HEK293 (cell line): ENCODE measurements around the gene RHOBTB3.

Source experiments
- CTCF ChIA-PET: fragments of 350-600 bp; formaldehyde crosslinking; extraction: SDS; loops from one replicate; lab custom pipeline; 2021; ENCODE audit warnings: antibody characterized with exemption; lab: Yijun Ruan, JAX
- POLR2A ChIA-PET: fragments of 300-600 bp; formaldehyde crosslinking; extraction: SDS; loops from one replicate; lab custom pipeline; 2020; ENCODE audit warnings: antibody characterized with exemption, inconsistent platforms; lab: Yijun Ruan, JAX
- H3K27ac ChIP-seq: fragments of 200-500 bp; sonication (Bioruptor generic); 2 replicates; pipeline ENCODE4 v1.5.1; 2014; ENCODE audit warnings: low read depth, low read length, control low read depth, inconsistent platforms; ENCODE audit errors: extremely low read depth
- H3K36me3 ChIP-seq, 2 experiments: fragments of 200-500 bp in 1 of 2; sonication (Bioruptor generic) in 1 of 2; 1 replicate in 1 of 2; 2 replicates in 1 of 2; pipeline ENCODE4 v1.5.1; 2014 to 2017; ENCODE audit warnings: inconsistent platforms in 2 of 2, low read length in 2 of 2; ENCODE audit not compliant: control insufficient read depth in 2 of 2, insufficient read depth in 1 of 2
- H3K4me1 ChIP-seq: fragments of 200-500 bp; sonication (Bioruptor generic); 2 replicates; pipeline ENCODE4 v1.5.1; 2014; ENCODE audit warnings: mild to moderate bottlenecking, low read length, inconsistent platforms; ENCODE audit not compliant: control insufficient read depth, insufficient read depth
- H3K4me3 ChIP-seq: 2 replicates; pipeline ENCODE4 v1.5.1; 2011; ENCODE audit warnings: low read depth, mild to moderate bottlenecking, control low read depth, low read length, moderate library complexity
- H3K9me3 ChIP-seq: fragments of 200-500 bp; sonication (Bioruptor generic); 2 replicates; pipeline ENCODE4 v1.5.1; 2014; ENCODE audit warnings: low read depth, low read length, inconsistent platforms; ENCODE audit not compliant: control insufficient read depth, insufficient read depth
- EGR2 ChIP-seq: fragments of 450-650 bp; formaldehyde crosslinking; IDR thresholded peaks from 2 replicates; pipeline ENCODE4 v1.5.1; 2016; ENCODE audit warnings: low read depth, missing biosample characterization, missing genetic modification characterization
- INSM2 ChIP-seq: fragments of 450-650 bp; formaldehyde crosslinking; IDR thresholded peaks from 2 replicates; pipeline ENCODE4 v1.5.1; 2016; ENCODE audit warnings: missing biosample characterization, missing genetic modification characterization
- KLF9 ChIP-seq: fragments of 450-650 bp; formaldehyde crosslinking; IDR thresholded peaks from 2 replicates; pipeline ENCODE4 v1.5.1; 2016; ENCODE audit warnings: missing biosample characterization, missing genetic modification characterization, low read depth
- MZF1 ChIP-seq: fragments of 450-650 bp; formaldehyde crosslinking; IDR thresholded peaks from 2 replicates; pipeline ENCODE4 v1.5.1; 2017; ENCODE audit warnings: missing biosample characterization, missing genetic modification characterization, borderline replicate concordance
- PRDM6 ChIP-seq: fragments of 450-650 bp; formaldehyde crosslinking; IDR thresholded peaks from 2 replicates; pipeline ENCODE4 v1.5.1; 2017; ENCODE audit warnings: missing biosample characterization, missing genetic modification characterization
- SP2 ChIP-seq: fragments of 450-650 bp; formaldehyde crosslinking; IDR thresholded peaks from 2 replicates; pipeline ENCODE4 v1.5.1; 2016; ENCODE audit warnings: missing biosample characterization, missing genetic modification characterization
- ZBTB6 ChIP-seq: fragments of 450-650 bp; formaldehyde crosslinking; IDR thresholded peaks from 2 replicates; pipeline ENCODE4 v1.5.1; 2017; ENCODE audit warnings: missing biosample characterization, missing genetic modification characterization
- ZNF133 ChIP-seq: fragments of 450-650 bp; formaldehyde crosslinking; IDR thresholded peaks from 2 replicates; pipeline ENCODE4 v1.5.1; 2016; ENCODE audit warnings: missing biosample characterization, missing genetic modification characterization
- ZNF175 ChIP-seq: fragments of 450-650 bp; formaldehyde crosslinking; IDR thresholded peaks from 2 replicates; pipeline ENCODE4 v1.5.1; 2016; ENCODE audit warnings: missing biosample characterization, missing genetic modification characterization
- ZNF2 ChIP-seq: fragments of 450-650 bp; formaldehyde crosslinking; IDR thresholded peaks from 2 replicates; pipeline ENCODE4 v1.5.1; 2016; ENCODE audit warnings: missing biosample characterization, missing genetic modification characterization
- ZNF398 ChIP-seq: fragments of 450-650 bp; formaldehyde crosslinking; IDR thresholded peaks from 2 replicates; pipeline ENCODE4 v1.5.1; 2017; ENCODE audit warnings: missing biosample characterization, missing genetic modification characterization
- ZNF561 ChIP-seq: fragments of 450-650 bp; IDR thresholded peaks from 2 replicates; pipeline ENCODE4 v1.5.1; 2018; ENCODE audit warnings: missing biosample characterization, missing genetic modification characterization, borderline replicate concordance
- ZNF610 ChIP-seq: fragments of 450-650 bp; formaldehyde crosslinking; IDR thresholded peaks from 2 replicates; pipeline ENCODE4 v1.5.1; 2016; ENCODE audit warnings: missing biosample characterization, missing genetic modification characterization, borderline replicate concordance
- ZNF658 ChIP-seq: fragments of 450-650 bp; formaldehyde crosslinking; IDR thresholded peaks from 2 replicates; pipeline ENCODE4; 2016; ENCODE audit warnings: missing biosample characterization, missing genetic modification characterization
- ZNF785 ChIP-seq: fragments of 450-650 bp; formaldehyde crosslinking; IDR thresholded peaks from 2 replicates; pipeline ENCODE4 v1.5.1; 2016; ENCODE audit warnings: missing biosample characterization, missing genetic modification characterization
- ZNF792 ChIP-seq: fragments of 450-650 bp; formaldehyde crosslinking; IDR thresholded peaks from 2 replicates; pipeline ENCODE4 v1.5.1; 2016; ENCODE audit warnings: missing biosample characterization, missing genetic modification characterization
- ZSCAN5A ChIP-seq: fragments of 450-650 bp; formaldehyde crosslinking; IDR thresholded peaks from 2 replicates; pipeline ENCODE4 v1.5.1; 2016; ENCODE audit warnings: missing biosample characterization, missing genetic modification characterization
- TF ChIP-seq, protein P1 (sequence below): fragments of 450-650 bp; formaldehyde crosslinking; IDR thresholded peaks from 2 replicates; pipeline ENCODE4 v1.5.1; 2016; ENCODE audit warnings: missing biosample characterization, missing genetic modification characterization
- TF ChIP-seq, protein P2 (sequence below): fragments of 450-650 bp; formaldehyde crosslinking; IDR thresholded peaks from 2 replicates; pipeline ENCODE4 v1.5.1; 2017; ENCODE audit warnings: missing biosample characterization, missing genetic modification characterization
- TF ChIP-seq, protein P3 (sequence below): fragments of 450-650 bp; formaldehyde crosslinking; IDR thresholded peaks from 2 replicates; pipeline ENCODE4 v1.5.1; 2016; ENCODE audit warnings: missing biosample characterization, missing genetic modification characterization

Gene RHOBTB3

DNA sequence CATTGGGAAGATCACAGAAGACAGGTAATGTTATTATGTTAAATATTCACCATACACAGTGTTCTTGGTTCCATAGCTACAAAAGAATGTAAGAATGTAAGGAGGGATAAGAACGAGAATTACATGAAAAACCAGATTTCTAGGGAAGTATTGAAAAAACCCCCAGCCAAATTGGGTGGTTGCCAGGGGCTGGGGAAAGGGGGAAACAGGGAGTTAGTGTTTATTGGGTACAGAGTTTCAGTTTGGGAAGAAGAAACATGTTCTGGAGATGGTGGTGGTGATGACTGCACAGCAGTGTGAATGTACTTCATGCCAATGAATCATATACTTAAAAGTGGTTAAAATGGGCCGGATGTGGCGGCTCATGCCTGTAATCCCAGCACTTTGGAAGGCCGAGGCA is 51.0 kb downstream of the RHOBTB3 start:
- Histone ChIP-seq H3K9me3 (no peaks in the 10 kb centered on the region), H3K36me3 (peaks cover 5 to 22% of the 10 kb centered on the region in 2 experiments; a peak in 2 of 3 replicates), H3K4me1 (no peaks in the 10 kb centered on the region), H3K4me3 (no peak overlapping the region), H3K27ac (no peak overlapping the region)
- CTCF ChIA-PET: interaction anchor here (0.7 to 4.0 kb wide), 27 partner anchors 12 to 159 kb away, joined by 3 to 86 read pairs (median 6); partner anchors contain the start of genes GLRX and RFESD
- TF ChIP-seq ZNF133 (no peak), MZF1 (tag by site-specific recombination) (no peak), KLF9 (tag by site-specific recombination) (no peak), ZSCAN5A (tag by site-specific recombination) (no peak), ZNF785 (no peak), ZNF610 (no peak), ZNF398 (no peak), INSM2 (no peak), EGR2 (tag by site-specific recombination) (no peak), SP2 (tag by site-specific recombination) (no peak), ZNF2 (tag by site-specific recombination) (no peak), ZNF792 (no peak), ZNF561 (tag by site-specific recombination) (no peak), PRDM6 (tag by site-specific recombination) (no peak), ZNF175 (no peak), ZBTB6 (tag by site-specific recombination) (no peak), ZNF658 (tag by site-specific recombination) (no peak)
- TF ChIP-seq, protein P1, sequence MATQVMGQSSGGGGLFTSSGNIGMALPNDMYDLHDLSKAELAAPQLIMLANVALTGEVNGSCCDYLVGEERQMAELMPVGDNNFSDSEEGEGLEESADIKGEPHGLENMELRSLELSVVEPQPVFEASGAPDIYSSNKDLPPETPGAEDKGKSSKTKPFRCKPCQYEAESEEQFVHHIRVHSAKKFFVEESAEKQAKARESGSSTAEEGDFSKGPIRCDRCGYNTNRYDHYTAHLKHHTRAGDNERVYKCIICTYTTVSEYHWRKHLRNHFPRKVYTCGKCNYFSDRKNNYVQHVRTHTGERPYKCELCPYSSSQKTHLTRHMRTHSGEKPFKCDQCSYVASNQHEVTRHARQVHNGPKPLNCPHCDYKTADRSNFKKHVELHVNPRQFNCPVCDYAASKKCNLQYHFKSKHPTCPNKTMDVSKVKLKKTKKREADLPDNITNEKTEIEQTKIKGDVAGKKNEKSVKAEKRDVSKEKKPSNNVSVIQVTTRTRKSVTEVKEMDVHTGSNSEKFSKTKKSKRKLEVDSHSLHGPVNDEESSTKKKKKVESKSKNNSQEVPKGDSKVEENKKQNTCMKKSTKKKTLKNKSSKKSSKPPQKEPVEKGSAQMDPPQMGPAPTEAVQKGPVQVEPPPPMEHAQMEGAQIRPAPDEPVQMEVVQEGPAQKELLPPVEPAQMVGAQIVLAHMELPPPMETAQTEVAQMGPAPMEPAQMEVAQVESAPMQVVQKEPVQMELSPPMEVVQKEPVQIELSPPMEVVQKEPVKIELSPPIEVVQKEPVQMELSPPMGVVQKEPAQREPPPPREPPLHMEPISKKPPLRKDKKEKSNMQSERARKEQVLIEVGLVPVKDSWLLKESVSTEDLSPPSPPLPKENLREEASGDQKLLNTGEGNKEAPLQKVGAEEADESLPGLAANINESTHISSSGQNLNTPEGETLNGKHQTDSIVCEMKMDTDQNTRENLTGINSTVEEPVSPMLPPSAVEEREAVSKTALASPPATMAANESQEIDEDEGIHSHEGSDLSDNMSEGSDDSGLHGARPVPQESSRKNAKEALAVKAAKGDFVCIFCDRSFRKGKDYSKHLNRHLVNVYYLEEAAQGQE (tag by site-specific recombination): no peak
- TF ChIP-seq, protein P2, sequence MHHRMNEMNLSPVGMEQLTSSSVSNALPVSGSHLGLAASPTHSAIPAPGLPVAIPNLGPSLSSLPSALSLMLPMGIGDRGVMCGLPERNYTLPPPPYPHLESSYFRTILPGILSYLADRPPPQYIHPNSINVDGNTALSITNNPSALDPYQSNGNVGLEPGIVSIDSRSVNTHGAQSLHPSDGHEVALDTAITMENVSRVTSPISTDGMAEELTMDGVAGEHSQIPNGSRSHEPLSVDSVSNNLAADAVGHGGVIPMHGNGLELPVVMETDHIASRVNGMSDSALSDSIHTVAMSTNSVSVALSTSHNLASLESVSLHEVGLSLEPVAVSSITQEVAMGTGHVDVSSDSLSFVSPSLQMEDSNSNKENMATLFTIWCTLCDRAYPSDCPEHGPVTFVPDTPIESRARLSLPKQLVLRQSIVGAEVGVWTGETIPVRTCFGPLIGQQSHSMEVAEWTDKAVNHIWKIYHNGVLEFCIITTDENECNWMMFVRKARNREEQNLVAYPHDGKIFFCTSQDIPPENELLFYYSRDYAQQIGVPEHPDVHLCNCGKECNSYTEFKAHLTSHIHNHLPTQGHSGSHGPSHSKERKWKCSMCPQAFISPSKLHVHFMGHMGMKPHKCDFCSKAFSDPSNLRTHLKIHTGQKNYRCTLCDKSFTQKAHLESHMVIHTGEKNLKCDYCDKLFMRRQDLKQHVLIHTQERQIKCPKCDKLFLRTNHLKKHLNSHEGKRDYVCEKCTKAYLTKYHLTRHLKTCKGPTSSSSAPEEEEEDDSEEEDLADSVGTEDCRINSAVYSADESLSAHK (tag by site-specific recombination): no peak
- TF ChIP-seq, protein P3, sequence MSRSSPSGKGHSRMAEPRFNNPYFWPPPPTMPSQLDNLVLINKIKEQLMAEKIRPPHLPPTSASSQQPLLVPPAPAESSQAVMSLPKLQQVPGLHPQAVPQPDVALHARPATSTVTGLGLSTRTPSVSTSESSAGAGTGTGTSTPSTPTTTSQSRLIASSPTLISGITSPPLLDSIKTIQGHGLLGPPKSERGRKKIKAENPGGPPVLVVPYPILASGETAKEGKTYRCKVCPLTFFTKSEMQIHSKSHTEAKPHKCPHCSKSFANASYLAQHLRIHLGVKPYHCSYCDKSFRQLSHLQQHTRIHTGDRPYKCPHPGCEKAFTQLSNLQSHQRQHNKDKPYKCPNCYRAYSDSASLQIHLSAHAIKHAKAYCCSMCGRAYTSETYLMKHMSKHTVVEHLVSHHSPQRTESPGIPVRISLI (tag by site-specific recombination): no peak
- POLR2A ChIA-PET: interaction anchor here (1.8 kb wide), 1 partner anchor 40 kb away, joined by 8 read pairs; the partner anchor contains the start of gene GLRX
